IMR-90 (cell line): Measurements from ENCODE around the gene SAMSN1. TPM values are rescaled to one million over a fixed set of nuclear protein-coding genes. Genes with fewer than 3 reads are reported as not detected.

Source experiments
- ATAC-seq: fragments of 200-7000 bp; cut with Tn5 transposase; 2 replicates; pipeline ENCODE4 v1.9.1; 2020; ENCODE audit warnings: low read depth, mild to moderate bottlenecking, moderate library complexity
- BruUV-seq: library from RNA; stranded (reverse); fragments of 400-500 nt; replicated peaks from 2 replicates; lab custom pipeline; 2021; lab: Mats Ljungman, UMichigan
- CTCF ChIA-PET: fragments of 300-600 bp; formaldehyde crosslinking; extraction: SDS; loops from one replicate; lab custom pipeline; 2021; ENCODE audit warnings: antibody characterized with exemption; lab: Yijun Ruan, JAX
- POLR2A ChIA-PET: fragments of 300-600 bp; sonication (Branson Sonifier 250); formaldehyde crosslinking; loops from one replicate; lab custom pipeline; 2022; ENCODE audit warnings: antibody characterized with exemption; ENCODE audit not compliant: unreplicated experiment; lab: Charles Lee
- DNase-seq: peaks from one replicate; pipeline ENCODE4 v3.0.0; 2013
- H2AFZ ChIP-seq: replicated peaks from 2 replicates; pipeline ENCODE3; 2013; ENCODE audit warnings: low read length, mild to moderate bottlenecking; ENCODE audit not compliant: poor library complexity
- H2AK5ac ChIP-seq: 2 replicates; pipeline ENCODE4 v1.6.1; 2013; ENCODE audit warnings: low read depth, low read length, inconsistent platforms
- H2AK9ac ChIP-seq: replicated peaks from 2 replicates; pipeline ENCODE3; 2013; ENCODE audit warnings: mild to moderate bottlenecking, low read depth, low read length, moderate library complexity; ENCODE audit not compliant: poor library complexity
- H2BK120ac ChIP-seq: 2 replicates; pipeline ENCODE4 v1.6.1; 2013; ENCODE audit warnings: low read depth, low read length, inconsistent platforms
- H2BK15ac ChIP-seq: 3 replicates; pipeline ENCODE4 v1.6.1; 2013; ENCODE audit warnings: low read depth, low read length, inconsistent platforms
- H2BK20ac ChIP-seq: 2 replicates; pipeline ENCODE4 v1.6.1; 2013; ENCODE audit warnings: low read depth, mild to moderate bottlenecking, inconsistent platforms, low read length, moderate library complexity
- H2BK5ac ChIP-seq: 2 replicates; pipeline ENCODE4 v1.6.1; 2013; ENCODE audit warnings: mild to moderate bottlenecking, low read depth, low read length, inconsistent platforms; ENCODE audit not compliant: poor library complexity, severe bottlenecking
- H3K14ac ChIP-seq: replicated peaks from 2 replicates; pipeline ENCODE4 v1.6.1; 2013; ENCODE audit warnings: low read depth, low read length, inconsistent platforms
- H3K18ac ChIP-seq: 2 replicates; pipeline ENCODE4 v1.6.1; 2013; ENCODE audit warnings: low read depth, low read length, control low read depth
- H3K23ac ChIP-seq: 2 replicates; pipeline ENCODE4 v1.6.1; 2013; ENCODE audit warnings: low read depth, low read length, inconsistent platforms
- H3K27ac ChIP-seq: 2 replicates; pipeline ENCODE4 v1.5.1; 2013; ENCODE audit warnings: mild to moderate bottlenecking, control low read depth, low read length; ENCODE audit not compliant: insufficient read depth
- H3K27me3 ChIP-seq: 2 replicates; pipeline ENCODE4 v1.6.1; 2013; ENCODE audit warnings: low read length; ENCODE audit not compliant: control insufficient read depth, insufficient read depth
- H3K36me3 ChIP-seq: 2 replicates; pipeline ENCODE4 v1.6.1; 2013; ENCODE audit warnings: low read length, mixed read lengths; ENCODE audit not compliant: control insufficient read depth, insufficient read depth
- H3K4ac ChIP-seq: 2 replicates; pipeline ENCODE4 v1.6.1; 2013; ENCODE audit warnings: low read depth, low read length, inconsistent platforms
- H3K4me1 ChIP-seq: 2 replicates; pipeline ENCODE4 v1.6.1; 2013; ENCODE audit warnings: low read length, mixed read lengths; ENCODE audit not compliant: control insufficient read depth, insufficient read depth
- H3K4me2 ChIP-seq: 2 replicates; pipeline ENCODE4 v1.6.1; 2013; ENCODE audit warnings: low read depth, mild to moderate bottlenecking, control low read depth, low read length, moderate library complexity
- H3K4me3 ChIP-seq: 2 replicates; pipeline ENCODE4 v1.5.1; 2013; ENCODE audit warnings: low read depth, mild to moderate bottlenecking, control low read depth, low read length, moderate library complexity; ENCODE audit not compliant: insufficient read depth
- H3K56ac ChIP-seq: 2 replicates; pipeline ENCODE4 v1.6.1; 2013; ENCODE audit warnings: low read length, inconsistent platforms; ENCODE audit not compliant: insufficient read depth; ENCODE audit errors: extremely low read depth
- H3K79me1 ChIP-seq, 2 experiments: 2 replicates each; pipeline ENCODE4 v1.6.1; 2013; ENCODE audit warnings: low read length in 2 of 2, inconsistent platforms in 1 of 2, low read depth in 1 of 2
- H3K9ac ChIP-seq: 2 replicates; pipeline ENCODE4 v1.6.1; 2013; ENCODE audit warnings: low read depth, low read length, control low read depth
- H3K9me1 ChIP-seq: 2 replicates; pipeline ENCODE4 v1.6.1; 2013; ENCODE audit warnings: low read length, inconsistent platforms; ENCODE audit not compliant: insufficient read depth
- H3K9me3 ChIP-seq: 2 replicates; pipeline ENCODE4 v1.6.1; 2013; ENCODE audit warnings: low read length; ENCODE audit not compliant: control insufficient read depth, insufficient read depth
- H4K20me1 ChIP-seq: 2 replicates; pipeline ENCODE4 v1.6.1; 2013; ENCODE audit warnings: low read length, inconsistent platforms; ENCODE audit not compliant: insufficient read depth
- H4K5ac ChIP-seq: 2 replicates; pipeline ENCODE4 v1.6.1; 2013; ENCODE audit warnings: mild to moderate bottlenecking, low read depth, low read length, control low read depth
- H4K8ac ChIP-seq, 2 experiments: 2 replicates each; pipeline ENCODE4 v1.6.1; 2013; ENCODE audit warnings: low read depth in 2 of 2, low read length in 2 of 2, control low read depth in 1 of 2, inconsistent platforms in 1 of 2
- H4K91ac ChIP-seq: 2 replicates; pipeline ENCODE4 v1.6.1; 2013; ENCODE audit warnings: low read depth, low read length, inconsistent platforms; ENCODE audit not compliant: insufficient read depth
- BHLHE40 ChIP-seq: fragments of 150-350 bp; IDR thresholded peaks from 2 replicates; pipeline ENCODE4 v1.6.1; 2016; ENCODE audit warnings: mild to moderate bottlenecking, low read depth, low read length
- CEBPB ChIP-seq: IDR thresholded peaks from 2 replicates; pipeline ENCODE4 v1.6.1; 2012; ENCODE audit warnings: low read depth, low read length, improper control_type of control experiment
- CTCF ChIP-seq: conservative IDR thresholded peaks from 2 replicates; pipeline ENCODE4 v1.5.1; 2012; ENCODE audit warnings: mild to moderate bottlenecking, low read depth, low read length, improper control_type of control experiment
- ELK1 ChIP-seq: fragments of 150-350 bp; IDR thresholded peaks from 2 replicates; pipeline ENCODE4 v1.6.1; 2016; ENCODE audit warnings: low read depth, mild to moderate bottlenecking, low read length, moderate library complexity, borderline replicate concordance
- FOS ChIP-seq: fragments of 150-350 bp; IDR thresholded peaks from 2 replicates; pipeline ENCODE4 v1.6.1; 2016; ENCODE audit warnings: low read depth, low read length
- MAFK ChIP-seq: IDR thresholded peaks from 2 replicates; pipeline ENCODE4 v1.6.1; 2012; ENCODE audit warnings: low read depth, low read length, improper control_type of control experiment
- MAZ ChIP-seq: IDR thresholded peaks from 2 replicates; pipeline ENCODE4 v1.6.1; 2012; ENCODE audit warnings: low read depth, mild to moderate bottlenecking, low read length, improper control_type of control experiment, moderate library complexity, borderline replicate concordance
- MXI1 ChIP-seq: IDR thresholded peaks from 2 replicates; pipeline ENCODE4 v1.6.1; 2012; ENCODE audit warnings: low read depth, mild to moderate bottlenecking, low read length, moderate library complexity, borderline replicate concordance
- NFE2L2 ChIP-seq: fragments of 150-350 bp; IDR thresholded peaks from 2 replicates; pipeline ENCODE4 v1.6.1; 2016; ENCODE audit warnings: low read depth, mild to moderate bottlenecking, low read length
- POLR2A ChIP-seq: IDR thresholded peaks from 2 replicates; pipeline ENCODE4 v1.6.1; 2012; ENCODE audit warnings: mild to moderate bottlenecking, low read depth, low read length
- RCOR1 ChIP-seq: IDR thresholded peaks from 2 replicates; pipeline ENCODE4 v1.6.1; 2012; ENCODE audit warnings: mild to moderate bottlenecking, low read length, improper control_type of control experiment; ENCODE audit not compliant: insufficient replicate concordance
- RFX5 ChIP-seq: IDR thresholded peaks from 2 replicates; pipeline ENCODE4 v1.8.0; 2012; ENCODE audit warnings: low read depth, mild to moderate bottlenecking, low read length, moderate library complexity
- SMC3 ChIP-seq: fragments of 150-350 bp; IDR thresholded peaks from 2 replicates; pipeline ENCODE4 v1.6.1; 2016; ENCODE audit warnings: low read depth, mild to moderate bottlenecking, antibody characterized with exemption, low read length, moderate library complexity
- USF2 ChIP-seq: fragments of 150-350 bp; IDR thresholded peaks from 2 replicates; pipeline ENCODE4 v1.6.1; 2017; ENCODE audit warnings: mild to moderate bottlenecking, antibody characterized with exemption, low read length, low read depth
- WGBS, 2 experiments: methylation state at CpG; one replicate each; pipeline versions ENCODE4 v1.1.5 to v1.1.7; 2013; ENCODE audit warnings: missing lambda C conversion rate in 2 of 2; ENCODE audit not compliant: insufficient read length in 1 of 2; ENCODE audit errors: extremely low coverage in 2 of 2; 5-methylcytosine and 5-hydroxymethylcytosine counted together
- dilution Hi-C: fragments of 300-500 bp; cut with HindIII; formaldehyde crosslinking; loops from one replicate; pipeline ENCODE4 v1.14.3; 2018; ENCODE audit warnings: low sequenced_read_pairs; ENCODE audit not compliant: unreplicated experiment
- in situ Hi-C: fragments of 300-500 bp; cut with MboI; formaldehyde crosslinking; loops from 3 replicates; pipeline ENCODE4 v1.14.3; 2019; ENCODE audit warnings: low sequenced_read_pairs, inconsistent platforms, mixed read lengths
- intact Hi-C: fragments of 100-400 bp; cut with micrococcal nuclease; formaldehyde crosslinking; loops from 2 replicates; pipeline ENCODE4 v1.10.0; 2022
- polyA plus RNA-seq, 3 experiments: library from polyadenylated mRNA; depleted of rRNA; stranded (reverse); fragments of >200 nt; gene quantifications; 2 replicates each; pipeline ENCODE4 v1.2.3, GENCODE V29; 2012; ENCODE audit warnings: low replicate concordance in 1 of 3
- total RNA-seq: library from RNA; depleted of rRNA; stranded (reverse); fragments of >200 nt; gene quantifications from 2 replicates; pipeline ENCODE4 v1.2.3, GENCODE V29; 2012

SAMSN1 gene
- total and polyA plus RNA-seq, 2 of the 4 experiments (the other 2 are of a cell fraction) = not detected

- Histone ChIP-seq H3K4ac (no peak overlapping the region), H2BK20ac (no peak overlapping the region), H3K18ac (no peak overlapping the region), H4K20me1 (no peaks in the 10 kb centered on the region), H3K9ac (no peak overlapping the region), H3K23ac (no peak overlapping the region), H3K9me1 (no peaks in the 10 kb centered on the region), H3K56ac (no peak overlapping the region), H3K36me3 (no peaks in the 10 kb centered on the region), H4K91ac (no peak overlapping the region), H2AK5ac (no peak overlapping the region), H3K4me3 (no peak overlapping the region), H4K5ac (no peak overlapping the region), H2BK15ac (no peak overlapping the region), H2AK9ac (no peak overlapping the region), H3K27ac (no peak overlapping the region), H4K8ac (no peak overlapping the region), H3K4me2 (no peak overlapping the region), H2AFZ (no peak overlapping the region), H3K27me3 (no peaks in the 10 kb centered on the region), H3K79me1 (no peaks in the 10 kb centered on the region), H2BK120ac (no peak overlapping the region), H2BK5ac (no peak overlapping the region), H3K4me1 (no peaks in the 10 kb centered on the region), H3K14ac (no peak overlapping the region), H3K9me3 (peaks cover 3% of the 10 kb centered on the region)
- no peak for ATAC-seq
- BruUV-seq = no TSS peak
- dilution Hi-C loops = no loop called here
- in situ Hi-C loops = no loop called here
- ChIA-PET CTCF (interaction anchor here (0.6 kb wide), 1 partner anchor 22 kb away, joined by 5 read pairs; no protein-coding TSS in a partner anchor), POLR2A (no interaction called here)
- TF ChIP-seq SMC3 (no peak), POLR2A (no peak), NFE2L2 (no peak), USF2 (no peak), CEBPB (no peak), RFX5 (no peak), BHLHE40 (no peak), MAZ (no peak), CTCF (no peak), MAFK (no peak), MXI1 (no peak), FOS (no peak), RCOR1 (no peak), ELK1 (no peak)
- intact Hi-C loops = no loop called here
- no peak for DNase-seq
- WGBS, 2 experiments = no CpG with 5 or more reads among the region's 6 CpGs
Observed at GRCh38 chr21:14569868-14570267, 23.8 kb upstream of the SAMSN1 start.
